Breast epithelium (tissue), 3 donors: ENCODE measurements around the gene NOL3.

Source experiments
- POLR2A ChIP-seq: fragments of 450-650 bp; IDR thresholded peaks from one replicate; pipeline ENCODE4 v1.6.1; 2016; ENCODE audit warnings: antibody characterized with exemption, mild to moderate bottlenecking, moderate library complexity
- POLR2AphosphoS5 ChIP-seq, 3 donors: sonication (generic); formaldehyde crosslinking; IDR thresholded peaks; one replicate each; pipeline ENCODE4 v1.6.1; 2017; ENCODE audit warnings: antibody characterized with exemption in 3 of 3
- TF ChIP-seq, protein P1 (sequence below), 3 donors: fragments of 450-650 bp; IDR thresholded peaks; one replicate each; pipeline ENCODE4 v1.5.1; 2016 to 2017; ENCODE audit warnings: antibody characterized with exemption in 3 of 3, mild to moderate bottlenecking in 3 of 3, moderate library complexity in 3 of 3

DNA sequence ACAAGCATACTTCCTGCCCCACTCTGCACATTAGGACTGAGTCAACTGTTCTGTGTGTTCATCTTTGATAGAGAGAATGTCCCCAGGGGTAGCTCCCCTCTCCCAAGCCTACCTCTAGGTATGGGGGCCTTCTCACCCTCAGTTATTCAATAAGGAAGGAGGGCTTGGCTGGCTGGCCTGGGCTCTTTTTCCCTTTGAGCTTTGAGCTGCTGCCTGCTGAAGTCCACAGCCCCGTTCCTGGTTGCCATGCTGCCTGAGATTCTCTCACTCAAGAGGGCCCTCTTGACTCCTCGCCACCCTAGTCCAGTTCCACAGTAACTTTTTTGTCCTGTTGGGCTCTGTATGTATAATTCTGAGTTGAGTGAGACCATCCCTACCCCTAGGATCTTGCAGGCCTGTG is 24.6 kb upstream of the NOL3 start:
- TF ChIP-seq, protein P1, sequence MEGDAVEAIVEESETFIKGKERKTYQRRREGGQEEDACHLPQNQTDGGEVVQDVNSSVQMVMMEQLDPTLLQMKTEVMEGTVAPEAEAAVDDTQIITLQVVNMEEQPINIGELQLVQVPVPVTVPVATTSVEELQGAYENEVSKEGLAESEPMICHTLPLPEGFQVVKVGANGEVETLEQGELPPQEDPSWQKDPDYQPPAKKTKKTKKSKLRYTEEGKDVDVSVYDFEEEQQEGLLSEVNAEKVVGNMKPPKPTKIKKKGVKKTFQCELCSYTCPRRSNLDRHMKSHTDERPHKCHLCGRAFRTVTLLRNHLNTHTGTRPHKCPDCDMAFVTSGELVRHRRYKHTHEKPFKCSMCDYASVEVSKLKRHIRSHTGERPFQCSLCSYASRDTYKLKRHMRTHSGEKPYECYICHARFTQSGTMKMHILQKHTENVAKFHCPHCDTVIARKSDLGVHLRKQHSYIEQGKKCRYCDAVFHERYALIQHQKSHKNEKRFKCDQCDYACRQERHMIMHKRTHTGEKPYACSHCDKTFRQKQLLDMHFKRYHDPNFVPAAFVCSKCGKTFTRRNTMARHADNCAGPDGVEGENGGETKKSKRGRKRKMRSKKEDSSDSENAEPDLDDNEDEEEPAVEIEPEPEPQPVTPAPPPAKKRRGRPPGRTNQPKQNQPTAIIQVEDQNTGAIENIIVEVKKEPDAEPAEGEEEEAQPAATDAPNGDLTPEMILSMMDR (IDR thresholded peaks at IDR 0.05): no peak
- TF ChIP-seq POLR2A (no peak), POLR2AphosphoS5 (IDR thresholded peaks at IDR 0.05) (no peak)
